ENCODE data around the gene MYO7B. TPM values are rescaled to one million over a fixed set of nuclear protein-coding genes. Genes with fewer than 3 reads are reported as not detected.

Gene MYO7B
- polyA plus RNA-seq, 1 of the 3 experiments (the other 2 are of a cell fraction): 0.08 TPM

DNA sequence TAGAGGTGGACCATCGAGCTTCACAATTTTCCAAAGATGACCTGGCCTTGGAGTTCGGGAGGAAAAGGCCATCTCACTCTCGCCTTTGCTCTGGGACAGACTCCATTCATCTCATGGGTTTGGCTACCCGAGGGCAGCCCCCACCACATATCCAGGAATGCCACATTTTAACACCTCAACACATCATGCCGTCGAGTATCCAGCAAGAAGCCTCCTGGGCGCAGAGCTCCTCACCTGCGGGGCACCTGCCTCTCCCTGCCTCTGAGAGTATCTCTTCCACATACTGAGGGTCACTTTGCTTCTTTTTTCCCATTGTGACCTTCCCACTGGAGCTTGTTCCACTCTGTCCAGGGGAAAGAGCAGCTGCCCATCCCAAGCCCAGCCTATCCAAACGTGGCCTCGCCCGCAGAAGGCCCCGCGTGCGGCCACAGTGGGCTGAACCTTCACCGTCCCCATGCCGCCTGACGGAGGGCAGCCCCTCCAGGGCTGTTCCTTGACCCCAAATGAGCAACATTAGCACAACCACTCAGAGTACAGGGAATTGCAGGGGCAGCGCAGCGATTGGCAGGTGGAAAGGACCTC lies 145.3 kb downstream of the MYO7B start:
- peaks cover 0 to 6% of the 10 kb centered on the region in 2 experiments; a peak in 1 of 4 replicates for H3K4me1 ChIP-seq (ENCODE audit: control insufficient read depth in 1 of 2, insufficient read depth in 2 of 2, low read depth in 1 of 2, low read length in 1 of 2)
- no peaks in the 10 kb centered on the region for H3K9me3 ChIP-seq
- no peak overlapping the region for H3K4me3 ChIP-seq (ENCODE audit: low read depth in 2 of 2, low read length in 1 of 2)
- H3F3A ChIP-seq (replicated peaks; ENCODE audit: insufficient read depth): no peaks in the 10 kb centered on the region
- no peak overlapping the region for H3K9ac ChIP-seq
- H3K36me3 ChIP-seq (replicated peaks in 1 of 2; ENCODE audit: control insufficient read depth in 1 of 2, insufficient read depth in 2 of 2, low read length in 1 of 2): no peaks in the 10 kb centered on the region
- POLR2A ChIA-PET: no interaction called here
- H3K27ac ChIP-seq (ENCODE audit: low read depth in 2 of 2, low read length in 1 of 2): no peak overlapping the region
- H3K27me3 ChIP-seq (ENCODE audit: insufficient read depth): peaks cover 14% of the 10 kb centered on the region; the same call in 1 of the 2 replicates
- 92% methylated on average over 17 of the region's 19 CpGs for WGBS (ENCODE audit: low lambda C conversion rate)
- H4K20me1 ChIP-seq (ENCODE audit: insufficient read depth): no peaks in the 10 kb centered on the region
- DNase-seq: no peak
- H3K79me2 ChIP-seq (ENCODE audit: insufficient read depth): no peaks in the 10 kb centered on the region
- H3K4me2 ChIP-seq: no peak overlapping the region
- TF ChIP-seq EP300 (IDR thresholded peaks at IDR 0.05; ENCODE audit: borderline replicate concordance in 1 of 2, low read depth in 1 of 2, low read length in 1 of 2) (no peak), TCF12 (IDR thresholded peaks at IDR 0.05) (no peak), REST (IDR thresholded peaks at IDR 0.05; ENCODE audit: low read depth, low read length) (no peak), NFIC (IDR thresholded peaks at IDR 0.05; ENCODE audit: borderline replicate concordance) (no peak), USF1 (IDR thresholded peaks at IDR 0.05; ENCODE audit: borderline replicate concordance, low read depth) (no peak), GATA2 (CRISPR knock-in tag; IDR thresholded peaks at IDR 0.05) (no peak), TAF1 (IDR thresholded peaks at IDR 0.05; ENCODE audit: borderline replicate concordance, low read depth, low read length) (no peak), RXRA (IDR thresholded peaks at IDR 0.05; ENCODE audit: borderline replicate concordance, low read depth) (no peak)
- TF ChIP-seq, protein P1, sequence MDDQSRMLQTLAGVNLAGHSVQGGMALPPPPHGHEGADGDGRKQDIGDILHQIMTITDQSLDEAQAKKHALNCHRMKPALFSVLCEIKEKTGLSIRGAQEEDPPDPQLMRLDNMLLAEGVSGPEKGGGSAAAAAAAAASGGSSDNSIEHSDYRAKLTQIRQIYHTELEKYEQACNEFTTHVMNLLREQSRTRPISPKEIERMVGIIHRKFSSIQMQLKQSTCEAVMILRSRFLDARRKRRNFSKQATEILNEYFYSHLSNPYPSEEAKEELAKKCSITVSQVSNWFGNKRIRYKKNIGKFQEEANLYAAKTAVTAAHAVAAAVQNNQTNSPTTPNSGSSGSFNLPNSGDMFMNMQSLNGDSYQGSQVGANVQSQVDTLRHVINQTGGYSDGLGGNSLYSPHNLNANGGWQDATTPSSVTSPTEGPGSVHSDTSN (IDR thresholded peaks at IDR 0.05): no peak
- H3K9me2 ChIP-seq: no peaks in the 10 kb centered on the region
- no peak overlapping the region for H2AFZ ChIP-seq (ENCODE audit: low read depth)
- CTCF ChIA-PET: interaction anchor here (1.3 to 5.2 kb wide), 3 partner anchors 16 to 31 kb away, joined by 3 to 19 read pairs (median 12); no protein-coding TSS in a partner anchor

DNA sequence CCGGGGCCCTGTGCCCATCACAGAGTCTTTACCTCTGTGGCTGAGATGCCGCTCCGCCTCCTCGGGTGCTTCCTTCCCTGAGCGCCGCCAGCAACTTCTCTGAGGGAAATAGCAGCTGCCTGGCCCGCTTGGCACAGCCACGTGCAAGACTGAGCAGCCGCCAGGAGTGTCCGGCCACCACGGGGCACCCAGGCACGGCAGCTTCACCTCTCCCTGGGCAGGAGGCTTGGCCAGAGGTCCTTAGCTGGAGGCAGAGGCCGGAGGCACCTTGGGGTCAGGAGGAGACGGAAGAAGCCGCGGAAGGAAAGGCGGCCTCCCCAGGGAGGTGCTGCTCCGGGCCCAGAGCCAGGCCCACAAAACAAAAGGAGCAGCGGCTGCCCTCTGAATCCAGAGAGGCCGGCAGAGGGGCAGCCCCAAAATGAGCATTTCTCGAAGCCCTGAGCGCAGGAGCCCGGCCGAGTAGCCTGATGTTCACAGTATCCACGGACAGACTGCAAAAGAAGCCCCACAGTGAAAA lies 145.9 kb downstream of the MYO7B start:
- H3K36me3 ChIP-seq (replicated peaks in 1 of 2; ENCODE audit: control insufficient read depth in 1 of 2, insufficient read depth in 2 of 2, low read length in 1 of 2): no peaks in the 10 kb centered on the region
- H3F3A ChIP-seq (replicated peaks; ENCODE audit: insufficient read depth): no peaks in the 10 kb centered on the region
- POLR2A ChIA-PET: interaction anchor here (1.8 kb wide), 1 partner anchor 21 kb away, joined by 4 read pairs; no protein-coding TSS in a partner anchor
- no peak overlapping the region for H3K27ac ChIP-seq (ENCODE audit: low read depth in 2 of 2, low read length in 1 of 2)
- no peak overlapping the region for H3K9ac ChIP-seq
- WGBS (ENCODE audit: low lambda C conversion rate): 88% methylated on average over 13 of the region's 25 CpGs
- peaks cover 0 to 4% of the 10 kb centered on the region in 2 experiments; a peak in 1 of 4 replicates for H3K4me1 ChIP-seq (ENCODE audit: control insufficient read depth in 1 of 2, insufficient read depth in 2 of 2, low read depth in 1 of 2, low read length in 1 of 2)
- H3K9me3 ChIP-seq: no peaks in the 10 kb centered on the region
- no peaks in the 10 kb centered on the region for H3K9me2 ChIP-seq
- no peak overlapping the region for H3K4me3 ChIP-seq (ENCODE audit: low read depth in 2 of 2, low read length in 1 of 2)
- TF ChIP-seq YY1 (IDR thresholded peaks at IDR 0.05; ENCODE audit: low read depth) (no peak), GATA2 (CRISPR knock-in tag; IDR thresholded peaks at IDR 0.05) (no peak), ELF1 (IDR thresholded peaks at IDR 0.05) (no peak), CTCF (IDR thresholded peaks at IDR 0.05) (no peak), FOXJ3 (CRISPR knock-in tag; IDR thresholded peaks at IDR 0.05) (no peak), USF2 (IDR thresholded peaks at IDR 0.05; ENCODE audit: borderline replicate concordance, low read depth, low read length) (no peak), EP300 (IDR thresholded peaks at IDR 0.05; ENCODE audit: borderline replicate concordance in 1 of 2, low read depth in 1 of 2, low read length in 1 of 2) (no peak)
- TF ChIP-seq, protein P2, sequence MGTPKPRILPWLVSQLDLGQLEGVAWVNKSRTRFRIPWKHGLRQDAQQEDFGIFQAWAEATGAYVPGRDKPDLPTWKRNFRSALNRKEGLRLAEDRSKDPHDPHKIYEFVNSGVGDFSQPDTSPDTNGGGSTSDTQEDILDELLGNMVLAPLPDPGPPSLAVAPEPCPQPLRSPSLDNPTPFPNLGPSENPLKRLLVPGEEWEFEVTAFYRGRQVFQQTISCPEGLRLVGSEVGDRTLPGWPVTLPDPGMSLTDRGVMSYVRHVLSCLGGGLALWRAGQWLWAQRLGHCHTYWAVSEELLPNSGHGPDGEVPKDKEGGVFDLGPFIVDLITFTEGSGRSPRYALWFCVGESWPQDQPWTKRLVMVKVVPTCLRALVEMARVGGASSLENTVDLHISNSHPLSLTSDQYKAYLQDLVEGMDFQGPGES (IDR thresholded peaks at IDR 0.05; ENCODE audit: low read depth, low read length): no peak
- H3K27me3 ChIP-seq (ENCODE audit: insufficient read depth): peaks cover 14% of the 10 kb centered on the region; the same call in 1 of the 2 replicates
- H2AFZ ChIP-seq (ENCODE audit: low read depth): no peak overlapping the region
- H3K4me2 ChIP-seq: no peak overlapping the region
- no peaks in the 10 kb centered on the region for H3K79me2 ChIP-seq (ENCODE audit: insufficient read depth)
- peak; percentile 22 for DNase-seq
- no peaks in the 10 kb centered on the region for H4K20me1 ChIP-seq (ENCODE audit: insufficient read depth)
- CTCF ChIA-PET: interaction anchor here (2.2 to 5.2 kb wide), 2 partner anchors 15 to 32 kb away, joined by 12 to 19 read pairs; no protein-coding TSS in a partner anchor
